ENCODE measurements around the gene ADARB2.

ADARB2 gene

GRCh38 chr10:1396297-1396635 lies 341.1 kb downstream of the ADARB2 start:
- no peaks in the 10 kb centered on the region for H3F3A ChIP-seq (ENCODE audit: control insufficient read depth, insufficient read depth)
- H3K9me2 ChIP-seq (replicated peaks; ENCODE audit: control insufficient read depth, low read length) = no peaks in the 10 kb centered on the region
- H3K36me3 ChIP-seq (ENCODE audit: control insufficient read depth, low read length) = no peaks in the 10 kb centered on the region
- H3K9me3 ChIP-seq (ENCODE audit: control insufficient read depth, insufficient read depth, low read length) = no peaks in the 10 kb centered on the region
- H4K20me1 ChIP-seq (ENCODE audit: control insufficient read depth, insufficient read depth, low read depth, low read length) = no peaks in the 10 kb centered on the region
- no peak overlapping the region for H3K27ac ChIP-seq (ENCODE audit: low read depth, low read length)
- no peak overlapping the region for H3K4me3 ChIP-seq (ENCODE audit: low read length)
- peaks cover 2% of the 10 kb centered on the region for H3K4me1 ChIP-seq (ENCODE audit: control insufficient read depth, low read length)
- H3K79me2 ChIP-seq (ENCODE audit: control insufficient read depth, low read length) = no peaks in the 10 kb centered on the region
- TF ChIP-seq CTCF (IDR thresholded peaks at IDR 0.05; ENCODE audit: low read depth, low read length, poor library complexity, severe bottlenecking) (no peak), EZH2phosphoT487 (IDR thresholded peaks at IDR 0.05; ENCODE audit: borderline replicate concordance, low read length) (no peak)
- no peak overlapping the region for H3K4me2 ChIP-seq (ENCODE audit: low read length)
- peaks cover 5% of the 10 kb centered on the region; the same call in 1 of the 2 replicates for H3K27me3 ChIP-seq (ENCODE audit: control insufficient read depth, low read length)

- H3K79me2 ChIP-seq (ENCODE audit: control insufficient read depth, low read length) = no peaks in the 10 kb centered on the region
- no peaks in the 10 kb centered on the region for H3K9me2 ChIP-seq (replicated peaks; ENCODE audit: control insufficient read depth, low read length)
- no peaks in the 10 kb centered on the region for H3K9me3 ChIP-seq (ENCODE audit: control insufficient read depth, insufficient read depth, low read length)
- H3K4me1 ChIP-seq (ENCODE audit: control insufficient read depth, low read length) = peaks cover 7% of the 10 kb centered on the region
- H3K4me2 ChIP-seq (ENCODE audit: low read length) = no peak overlapping the region
- H3K36me3 ChIP-seq (ENCODE audit: control insufficient read depth, low read length) = no peaks in the 10 kb centered on the region
- H3K27me3 ChIP-seq (ENCODE audit: control insufficient read depth, low read length) = peaks cover 5% of the 10 kb centered on the region; the same call in 1 of the 2 replicates
- no peak for TF ChIP-seq EZH2phosphoT487 (IDR thresholded peaks at IDR 0.05; ENCODE audit: borderline replicate concordance, low read length)
- no peak for TF ChIP-seq CTCF (IDR thresholded peaks at IDR 0.05; ENCODE audit: low read depth, low read length, poor library complexity, severe bottlenecking)
- no peaks in the 10 kb centered on the region for H4K20me1 ChIP-seq (ENCODE audit: control insufficient read depth, insufficient read depth, low read depth, low read length)
- no peaks in the 10 kb centered on the region for H3F3A ChIP-seq (ENCODE audit: control insufficient read depth, insufficient read depth)
- no peak overlapping the region for H3K27ac ChIP-seq (ENCODE audit: low read depth, low read length)
- H3K4me3 ChIP-seq (ENCODE audit: low read length) = no peak overlapping the region
Observed at GRCh38 chr10:1395481-1396296, 341.6 kb downstream of the ADARB2 start.

GRCh38 chr10:1395025-1395480 lies 342.3 kb downstream of the ADARB2 start:
- no peak overlapping the region for H3K4me2 ChIP-seq (ENCODE audit: low read length)
- H3K79me2 ChIP-seq (ENCODE audit: control insufficient read depth, low read length) = no peaks in the 10 kb centered on the region
- no peaks in the 10 kb centered on the region for H3K36me3 ChIP-seq (ENCODE audit: control insufficient read depth, low read length)
- no peaks in the 10 kb centered on the region for H3K9me2 ChIP-seq (replicated peaks; ENCODE audit: control insufficient read depth, low read length)
- H3K9me3 ChIP-seq (ENCODE audit: control insufficient read depth, insufficient read depth, low read length) = no peaks in the 10 kb centered on the region
- H4K20me1 ChIP-seq (ENCODE audit: control insufficient read depth, insufficient read depth, low read depth, low read length) = no peaks in the 10 kb centered on the region
- no peak overlapping the region for H3K4me3 ChIP-seq (ENCODE audit: low read length)
- H3K4me1 ChIP-seq (ENCODE audit: control insufficient read depth, low read length) = peaks cover 14% of the 10 kb centered on the region
- TF ChIP-seq EZH2phosphoT487 (IDR thresholded peaks at IDR 0.05; ENCODE audit: borderline replicate concordance, low read length) = no peak
- no peak for TF ChIP-seq CTCF (IDR thresholded peaks at IDR 0.05; ENCODE audit: low read depth, low read length, poor library complexity, severe bottlenecking)
- no peak overlapping the region for H3K27ac ChIP-seq (ENCODE audit: low read depth, low read length)
- peaks cover 5% of the 10 kb centered on the region; the same call in 1 of the 2 replicates for H3K27me3 ChIP-seq (ENCODE audit: control insufficient read depth, low read length)
- no peaks in the 10 kb centered on the region; the same call in 1 of the 2 replicates for H3F3A ChIP-seq (ENCODE audit: control insufficient read depth, insufficient read depth)

Data from DOHH2 (cell line).